Fibroblast of the aortic adventitia (primary cell): ENCODE data around the gene CNTFR. TPM values are rescaled to one million over a fixed set of nuclear protein-coding genes. Genes with fewer than 3 reads are reported as not detected.

Experiments
- DNase-seq: peaks from one replicate; pipeline ENCODE4 v3.0.0-alpha.2; 2010; ENCODE audit warnings: low read depth
- H3K4me3 ChIP-seq: 2 replicates; pipeline ENCODE4 v1.5.1; 2011; ENCODE audit warnings: low read depth, mild to moderate bottlenecking, control low read depth, low read length, moderate library complexity
- total RNA-seq: library from RNA; depleted of rRNA; stranded (reverse); fragments of >200 nt; gene quantifications from 2 replicates; pipeline ENCODE4 v1.2.3, GENCODE V29; 2012; ENCODE audit warnings: low replicate concordance
- TF ChIP-seq, protein P1 (sequence below): IDR thresholded peaks from 2 replicates; pipeline ENCODE4 v1.5.1; 2011; ENCODE audit warnings: mild to moderate bottlenecking, low read length, control low read depth, inconsistent platforms; ENCODE audit not compliant: insufficient read depth

CNTFR gene
- total RNA-seq, 1 donor, result not detected

- DNase-seq, result no peak
- TF ChIP-seq, protein P1, sequence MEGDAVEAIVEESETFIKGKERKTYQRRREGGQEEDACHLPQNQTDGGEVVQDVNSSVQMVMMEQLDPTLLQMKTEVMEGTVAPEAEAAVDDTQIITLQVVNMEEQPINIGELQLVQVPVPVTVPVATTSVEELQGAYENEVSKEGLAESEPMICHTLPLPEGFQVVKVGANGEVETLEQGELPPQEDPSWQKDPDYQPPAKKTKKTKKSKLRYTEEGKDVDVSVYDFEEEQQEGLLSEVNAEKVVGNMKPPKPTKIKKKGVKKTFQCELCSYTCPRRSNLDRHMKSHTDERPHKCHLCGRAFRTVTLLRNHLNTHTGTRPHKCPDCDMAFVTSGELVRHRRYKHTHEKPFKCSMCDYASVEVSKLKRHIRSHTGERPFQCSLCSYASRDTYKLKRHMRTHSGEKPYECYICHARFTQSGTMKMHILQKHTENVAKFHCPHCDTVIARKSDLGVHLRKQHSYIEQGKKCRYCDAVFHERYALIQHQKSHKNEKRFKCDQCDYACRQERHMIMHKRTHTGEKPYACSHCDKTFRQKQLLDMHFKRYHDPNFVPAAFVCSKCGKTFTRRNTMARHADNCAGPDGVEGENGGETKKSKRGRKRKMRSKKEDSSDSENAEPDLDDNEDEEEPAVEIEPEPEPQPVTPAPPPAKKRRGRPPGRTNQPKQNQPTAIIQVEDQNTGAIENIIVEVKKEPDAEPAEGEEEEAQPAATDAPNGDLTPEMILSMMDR, result no peak
Observed at GRCh38 chr9:34522091-34522887, 67.2 kb downstream of the CNTFR start.

GRCh38 chr9:34521406-34522045 lies 68.0 kb downstream of the CNTFR start:
- no peak for DNase-seq
- no peak overlapping the region for H3K4me3 ChIP-seq
- TF ChIP-seq, protein P1, result no peak

More at GRCh38 chr9:34522091-34522887, 67.2 kb downstream of the CNTFR start:
- H3K4me3 ChIP-seq, result peak overlapping the region; percentile 45

DNA sequence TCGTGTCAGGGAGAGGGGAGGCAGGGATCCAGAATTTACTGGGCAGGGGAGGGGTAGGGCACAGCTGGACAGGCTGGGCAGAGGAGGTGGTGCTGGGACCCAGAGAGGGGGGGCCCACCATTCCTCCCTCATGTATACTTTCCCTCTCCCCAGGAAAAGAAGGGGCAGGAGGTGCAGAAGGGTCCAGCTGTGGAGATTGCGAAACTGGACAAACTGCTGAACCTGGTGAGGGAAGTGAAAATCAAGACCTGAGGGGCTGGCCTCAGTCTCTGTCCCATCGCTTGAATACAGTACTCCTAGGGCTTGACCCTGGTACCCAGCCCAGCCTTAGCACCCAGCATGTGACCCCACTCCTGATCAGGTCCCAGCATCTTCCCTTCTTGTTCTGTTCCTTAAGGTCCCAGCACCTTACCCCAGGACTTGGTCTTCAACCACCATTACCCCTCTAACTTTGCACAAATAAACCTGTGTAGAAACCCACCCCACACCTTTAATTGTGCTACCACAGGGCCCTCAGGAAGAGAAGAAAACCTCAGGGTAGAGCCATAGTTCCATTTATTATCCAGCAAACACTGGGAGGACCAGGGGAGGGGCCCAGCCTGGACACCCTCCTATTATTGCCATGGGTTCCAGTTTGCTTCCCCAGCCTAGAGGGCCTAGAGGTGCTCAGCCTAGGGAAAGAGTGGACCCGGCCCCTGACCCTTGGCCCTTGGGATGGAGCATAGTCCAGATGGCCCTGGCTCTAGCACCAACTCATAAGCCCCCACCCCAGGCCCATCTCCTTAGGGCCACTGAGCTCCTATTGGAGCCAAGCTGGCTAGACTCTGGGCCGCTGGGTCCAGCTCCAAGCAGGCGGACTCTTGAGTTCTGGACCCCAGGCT lies 68.8 kb downstream of the CNTFR start:
- H3K4me3 ChIP-seq, result no peak overlapping the region
- TF ChIP-seq, protein P1, result no peak
- DNase-seq, result no peak

GRCh38 chr9:34520096-34520495 lies 69.4 kb downstream of the CNTFR start:
- no peak for DNase-seq
- TF ChIP-seq, protein P1, result no peak
- H3K4me3 ChIP-seq, result no peak overlapping the region

- no peak for DNase-seq
- no peak overlapping the region for H3K4me3 ChIP-seq
- TF ChIP-seq, protein P1, result no peak
Observed at GRCh38 chr9:34519321-34520020, 70.1 kb downstream of the CNTFR start.

- H3K4me3 ChIP-seq, result no peak overlapping the region
- no peak for DNase-seq
- TF ChIP-seq, protein P1, result no peak
Observed at GRCh38 chr9:34518896-34519295, 70.6 kb downstream of the CNTFR start.
